ENCODE results near the gene ZNF33B. TPM values are rescaled to one million over a fixed set of nuclear protein-coding genes. Genes with fewer than 3 reads are reported as not detected.

Gene ZNF33B
- total RNA-seq, 1 donor from 2014 or later = 11.3 TPM

Other genes with a start within 250 kb of the ZNF33B start
- gene BMS1, start 144.2 kb upstream of the ZNF33B start, total RNA-seq = 15.9 and 17.1 TPM in 2 replicates